Measurements from ENCODE around the gene PKN2. TPM values are rescaled to one million over a fixed set of nuclear protein-coding genes. Genes with fewer than 3 reads are reported as not detected.
A peak's percentile ranks its signal among the peaks of the same experiment; 100 is the strongest.

PKN2 gene
- total and polyA plus RNA-seq, 2 donors (not counting 1 experiment from before 2014, with no cell fraction given), result 11.9 to 51.6 TPM

GRCh38 chr1:88685259-88685620 lies 1.2 kb downstream of the PKN2 start:
- Histone ChIP-seq H2AFZ (ENCODE audit: insufficient read depth, low read depth, low read length, poor library complexity, severe bottlenecking) (peak overlapping the region; percentile 93), H3K27me3 (replicated peaks in 1 of 4; ENCODE audit: control extremely low read depth in 1 of 4, control insufficient read depth in 3 of 4, insufficient read depth in 4 of 4, low read length in 3 of 4) (no peaks in the 10 kb centered on the region), H3K79me2 (ENCODE audit: control insufficient read depth, insufficient read depth, low read length) (peaks cover 72% of the 10 kb centered on the region), H4K20me1 (ENCODE audit: control insufficient read depth, insufficient read depth, low read length, poor library complexity, severe bottlenecking) (no peaks in the 10 kb centered on the region), H3K9ac (ENCODE audit: low read length) (peak overlapping the region; percentile 93), H3K36me3 (replicated peaks in 1 of 2; ENCODE audit: control extremely low read depth in 1 of 2, control insufficient read depth in 1 of 2, extremely low read depth in 1 of 2, insufficient read depth in 2 of 2, low read length in 1 of 2) (no peaks in the 10 kb centered on the region), H3K4me1 (ENCODE audit: control insufficient read depth in 2 of 2, insufficient read depth in 2 of 2, low read length in 2 of 2) (peaks cover 11 to 19% of the 10 kb centered on the region in 2 donors), H3K4me2 (replicated peaks; ENCODE audit: low read depth, low read length, poor library complexity, severe bottlenecking) (peak overlapping the region; percentile 82), H3K27ac (ENCODE audit: low read length in 2 of 2) (peak overlapping the region; percentile 85 to 89), H3K9me3 (ENCODE audit: control extremely low read depth in 1 of 3, control insufficient read depth in 2 of 3, insufficient read depth in 1 of 3, low read length in 2 of 3) (no peaks in the 10 kb centered on the region), H3K4me3 (ENCODE audit: control extremely low read depth in 1 of 5, extremely low read depth in 1 of 5, insufficient read depth in 1 of 5, low read depth in 2 of 5, low read length in 4 of 5) (peak overlapping the region; percentile 81 to 97 (median 91))
- ChIA-PET CTCF (interaction anchor here (0.7 to 3.8 kb wide), 6 partner anchors 11 to 191 kb away, joined by 3 to 34 read pairs (median 6); no protein-coding TSS in a partner anchor), POLR2A (interaction anchor here (1.0 to 2.5 kb wide), 2 partner anchors 11 to 207 kb away, joined by 3 to 21 read pairs; partner anchors contain the start of gene GTF2B)
- Mint-ChIP-seq H3K27me3 (no peaks in the 10 kb centered on the region), H3K4me3 (peak overlapping the region; percentile 95), H3K27ac (peak overlapping the region; percentile 98), H3K9me3 (ENCODE audit: insufficient read depth) (no peaks in the 10 kb centered on the region), H3K4me1 (peaks cover 31% of the 10 kb centered on the region)
- DNase-seq (no peak), ATAC-seq (ENCODE audit: low read depth) (no peak)
- WGBS (ENCODE audit: insufficient coverage), result 0% methylated on average over 1 of the region's 7 CpGs
- intact Hi-C loops (cut with micrococcal nuclease), result loop anchor here (2.0 to 10.0 kb wide), 4 partner anchors 16 to 1356 kb away; partner anchors contain the start of genes GBP5 and LMO4
- TF ChIP-seq EZH2 (IDR thresholded peaks at IDR 0.05; ENCODE audit: borderline replicate concordance, insufficient read depth, low read depth, low read length, poor library complexity, severe bottlenecking) (no peak), CTCF (IDR thresholded peaks at IDR 0.05) (no peak)

GRCh38 chr1:88691540-88691939 lies 7.5 kb downstream of the PKN2 start:
- no peaks in the 10 kb centered on the region for H3K27me3 ChIP-seq (replicated peaks in 1 of 4; ENCODE audit: control extremely low read depth in 1 of 4, control insufficient read depth in 3 of 4, insufficient read depth in 4 of 4, low read length in 3 of 4)
- H3K4me2 ChIP-seq (replicated peaks; ENCODE audit: low read depth, low read length, poor library complexity, severe bottlenecking), result no peak overlapping the region
- no peaks in the 10 kb centered on the region for H3K9me3 Mint-ChIP-seq (ENCODE audit: insufficient read depth)
- DNase-seq (no peak), ATAC-seq (ENCODE audit: low read depth) (no peak)
- H3K9ac ChIP-seq (ENCODE audit: low read length), result no peak overlapping the region
- no peak overlapping the region for H3K4me3 Mint-ChIP-seq
- no peaks in the 10 kb centered on the region for H3K4me1 ChIP-seq (ENCODE audit: control insufficient read depth in 2 of 2, insufficient read depth in 2 of 2, low read length in 2 of 2)
- no peaks in the 10 kb centered on the region for H3K27me3 Mint-ChIP-seq
- ChIA-PET POLR2A (no interaction called here), CTCF (interaction anchor here (0.5 to 1.4 kb wide), 2 partner anchors 185 to 736 kb away, joined by 4 to 5 read pairs; no protein-coding TSS in a partner anchor)
- peaks cover 22% of the 10 kb centered on the region for H4K20me1 ChIP-seq (ENCODE audit: control insufficient read depth, insufficient read depth, low read length, poor library complexity, severe bottlenecking)
- H3K4me1 Mint-ChIP-seq, result peaks cover 23% of the 10 kb centered on the region
- no peak overlapping the region for H3K4me3 ChIP-seq (ENCODE audit: control extremely low read depth in 1 of 5, extremely low read depth in 1 of 5, insufficient read depth in 1 of 5, low read depth in 2 of 5, low read length in 4 of 5)
- peaks cover 2 to 7% of the 10 kb centered on the region in 2 experiments for H3K36me3 ChIP-seq (replicated peaks in 1 of 2; ENCODE audit: control extremely low read depth in 1 of 2, control insufficient read depth in 1 of 2, extremely low read depth in 1 of 2, insufficient read depth in 2 of 2, low read length in 1 of 2)
- H3K9me3 ChIP-seq (ENCODE audit: control extremely low read depth in 1 of 3, control insufficient read depth in 2 of 3, insufficient read depth in 1 of 3, low read length in 2 of 3), result no peaks in the 10 kb centered on the region
- H2AFZ ChIP-seq (ENCODE audit: insufficient read depth, low read depth, low read length, poor library complexity, severe bottlenecking), result no peak overlapping the region
- 100% methylated on average over 2 of the region's 3 CpGs for WGBS (ENCODE audit: insufficient coverage)
- peaks cover 88% of the 10 kb centered on the region for H3K79me2 ChIP-seq (ENCODE audit: control insufficient read depth, insufficient read depth, low read length)
- no peak for TF ChIP-seq EZH2 (IDR thresholded peaks at IDR 0.05; ENCODE audit: borderline replicate concordance, insufficient read depth, low read depth, low read length, poor library complexity, severe bottlenecking)
- intact Hi-C loops (cut with micrococcal nuclease), result no loop called here
- H3K27ac ChIP-seq (ENCODE audit: low read length in 2 of 2), result no peak overlapping the region
- H3K27ac Mint-ChIP-seq, result no peak overlapping the region
